GM21390 (cell line): Measurements from ENCODE around the gene PTPRE.
"Not testable (repeated sequence)": the region's sequence is repeated elsewhere in the genome, so short reads cannot be mapped to it uniquely, and the experiment has no call there.

Experiments used
- ATAC-seq: cut with Tn5 transposase; IDR thresholded peaks from one replicate; pipeline ENCODE4 v1.9.1; 2021; ENCODE audit not compliant: unreplicated experiment

The PTPRE gene

DNA sequence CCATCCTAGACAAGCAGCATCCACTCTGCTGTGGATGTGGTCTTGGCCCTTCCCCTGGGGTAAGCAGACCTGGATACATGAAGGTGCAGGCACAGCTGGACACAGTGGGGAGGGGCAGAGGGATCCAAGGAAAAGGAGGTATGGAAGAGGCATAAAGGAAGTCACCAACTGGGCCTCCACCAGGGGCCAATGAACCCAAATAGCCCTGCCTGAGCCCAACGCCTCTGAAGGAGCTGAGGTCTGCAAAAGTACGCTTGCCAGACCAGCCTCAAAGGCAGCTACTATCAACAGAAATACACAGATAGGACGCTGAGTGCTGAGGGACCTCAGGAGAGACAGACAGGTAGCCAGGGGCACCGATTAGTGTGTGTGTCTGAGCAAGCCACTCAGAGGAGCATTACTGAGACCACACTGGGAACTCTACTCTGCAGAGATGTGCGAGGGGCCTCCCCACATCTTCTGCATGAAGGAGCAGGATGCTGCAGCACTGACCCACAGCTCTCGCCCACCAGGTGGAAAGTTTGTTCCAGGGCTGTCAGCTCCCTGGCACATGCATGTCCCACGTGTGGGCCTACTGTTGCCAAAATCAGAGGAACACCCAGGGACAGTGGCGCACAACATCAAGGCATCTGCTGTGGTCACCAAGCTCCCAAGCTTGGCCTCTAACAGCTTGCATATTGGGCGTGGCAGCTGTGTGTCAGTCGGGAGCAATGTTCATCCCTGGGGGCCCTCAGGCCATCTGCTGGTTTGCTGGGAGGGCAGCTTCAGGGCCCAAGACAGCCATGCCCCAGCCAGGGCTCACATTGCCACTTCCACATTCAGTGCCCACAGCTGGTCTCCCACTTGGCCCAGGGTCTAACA, 179.3 kb downstream of the PTPRE start:
- ATAC-seq = no peak

DNA sequence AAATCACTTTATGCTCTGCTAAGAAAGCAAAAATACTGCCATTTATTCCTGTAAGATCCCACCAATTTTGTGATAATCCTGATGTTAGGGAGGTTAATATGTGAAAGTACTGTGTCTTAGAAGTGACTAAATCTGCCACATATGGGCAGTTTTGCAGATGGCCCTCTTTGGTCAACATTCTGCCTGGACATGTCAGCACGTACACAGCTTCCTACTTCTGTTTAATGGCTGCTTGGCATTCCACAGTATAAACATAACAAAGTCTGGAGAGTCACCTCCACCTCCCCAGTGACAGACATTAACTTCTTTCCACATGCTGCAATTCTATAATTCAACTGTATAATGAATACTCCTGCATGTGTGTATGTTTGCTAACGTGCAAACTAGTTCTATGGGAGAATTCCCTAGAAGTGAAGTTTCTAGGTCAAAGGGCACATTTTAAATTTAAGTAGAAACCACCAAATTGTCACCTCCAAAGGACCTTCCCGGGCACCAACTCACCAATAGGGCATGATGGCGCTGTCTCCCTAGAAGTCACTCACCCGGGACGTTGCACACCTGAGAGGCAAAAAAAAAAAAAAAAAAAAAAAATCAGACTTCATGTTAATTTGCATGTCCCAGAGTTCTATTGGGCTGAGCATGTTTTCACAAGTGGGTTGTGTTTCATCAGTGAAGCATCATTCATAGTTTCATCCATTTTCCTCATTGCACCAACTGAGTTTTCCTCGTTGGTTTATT, 180.4 kb downstream of the PTPRE start:
- no peak for ATAC-seq

- ATAC-seq = no peak
Measured at GRCh38 chr10:128087884-128088709, 181.2 kb downstream of the PTPRE start.

DNA sequence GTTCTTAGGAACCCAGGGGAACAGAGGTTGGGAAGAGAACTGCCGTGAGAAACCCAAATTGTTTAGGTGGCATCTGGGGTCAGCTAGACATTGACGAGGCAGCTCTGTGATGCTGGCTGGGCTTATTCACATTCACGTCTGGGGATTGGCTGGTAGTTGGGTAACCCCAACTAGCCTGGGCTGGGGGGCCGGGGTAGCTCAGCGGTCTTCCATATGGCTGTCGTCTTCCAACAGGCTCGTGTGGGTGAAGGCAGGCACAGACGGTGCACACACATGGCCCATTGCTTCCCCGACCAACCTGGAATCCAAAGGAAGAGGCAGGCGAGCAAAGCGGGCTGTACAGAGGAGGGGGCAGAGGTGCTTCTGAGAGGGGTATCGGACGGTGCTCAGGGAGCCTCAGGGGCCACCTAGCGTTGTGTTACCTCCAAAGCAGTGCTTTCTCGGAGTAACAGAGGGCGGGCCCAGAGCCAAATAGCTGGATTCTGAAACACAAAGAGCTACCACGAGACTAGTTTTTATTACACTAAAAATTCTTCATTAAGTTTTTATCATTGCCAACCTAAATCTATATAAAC, 184.8 kb downstream of the PTPRE start:
- no peak for ATAC-seq

GRCh38 chr10:128092454-128092853, 185.6 kb downstream of the PTPRE start:
- ATAC-seq = no peak

GRCh38 chr10:128094596-128094995, 187.7 kb downstream of the PTPRE start:
- not testable (repeated sequence) for ATAC-seq

DNA sequence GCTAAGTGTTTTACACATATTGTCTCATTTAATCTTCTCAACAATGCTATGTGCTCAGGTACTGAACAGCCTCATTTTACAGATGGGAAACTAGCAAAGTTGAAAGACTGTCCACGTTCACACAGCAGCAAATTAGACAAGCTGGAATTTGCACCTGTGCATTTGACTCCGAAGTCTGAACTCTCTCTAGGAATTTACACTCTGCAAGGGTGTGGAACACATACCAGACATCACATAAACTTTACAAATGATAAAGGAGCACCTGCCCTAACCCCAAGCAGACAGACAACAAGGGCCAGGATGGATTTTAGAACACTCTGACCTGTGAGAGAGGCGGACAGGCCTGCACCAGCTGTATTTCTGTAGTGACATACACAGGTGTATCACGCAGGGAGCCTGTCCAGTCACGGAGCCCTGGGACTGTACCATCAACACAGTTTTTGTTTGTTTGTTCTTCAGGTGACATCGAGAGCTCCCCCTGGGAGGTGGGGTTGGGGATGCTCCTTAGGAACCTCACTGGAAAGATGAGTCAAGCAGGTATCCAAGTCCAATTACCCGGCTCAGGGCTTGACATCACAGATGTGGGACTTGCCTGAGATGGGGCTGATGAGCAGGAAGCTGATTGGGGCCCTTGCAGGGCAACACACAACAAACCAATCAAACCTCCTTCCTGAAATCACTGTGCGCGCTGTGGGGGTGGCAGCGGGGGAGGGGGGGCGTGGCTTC, 188.3 kb downstream of the PTPRE start:
- ATAC-seq = no peak

- ATAC-seq = no peak
Measured at GRCh38 chr10:128095753-128096469, 189.0 kb downstream of the PTPRE start.

DNA sequence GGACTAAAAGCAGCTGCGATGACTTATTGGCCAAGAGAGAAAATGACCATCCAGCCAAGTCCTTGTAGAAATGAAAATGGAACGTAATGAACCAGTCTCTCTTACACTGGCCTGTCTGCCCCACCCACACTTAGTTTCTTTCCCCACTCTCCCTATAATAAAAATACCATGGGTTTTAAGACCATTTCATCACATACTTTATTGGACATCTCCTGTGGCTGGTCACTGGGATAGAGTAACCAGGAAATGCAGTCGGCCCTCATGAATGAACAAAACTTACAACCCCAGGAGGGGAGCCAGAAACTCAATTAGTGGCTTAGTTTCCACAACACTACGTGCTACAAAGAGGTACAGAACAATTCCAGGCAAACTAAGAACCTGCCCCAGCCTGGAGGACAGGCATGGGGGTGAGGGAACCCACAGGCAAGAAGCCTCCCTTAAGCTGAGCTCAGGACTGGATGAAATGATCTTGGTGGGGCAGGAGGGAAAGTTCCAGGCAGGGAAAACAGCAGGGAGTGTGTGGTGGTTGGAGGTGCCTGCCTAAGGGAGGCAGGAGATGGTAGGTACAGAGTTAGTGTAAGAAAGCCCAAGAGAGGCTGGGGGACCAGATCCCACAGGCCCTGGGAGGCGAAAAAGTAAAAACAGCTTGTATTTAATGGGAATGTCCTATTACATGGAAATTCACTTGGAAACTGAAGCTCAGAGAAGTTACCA, 189.7 kb downstream of the PTPRE start:
- ATAC-seq = no peak

- ATAC-seq = no peak
Measured at GRCh38 chr10:128097783-128098182, 190.9 kb downstream of the PTPRE start.

DNA sequence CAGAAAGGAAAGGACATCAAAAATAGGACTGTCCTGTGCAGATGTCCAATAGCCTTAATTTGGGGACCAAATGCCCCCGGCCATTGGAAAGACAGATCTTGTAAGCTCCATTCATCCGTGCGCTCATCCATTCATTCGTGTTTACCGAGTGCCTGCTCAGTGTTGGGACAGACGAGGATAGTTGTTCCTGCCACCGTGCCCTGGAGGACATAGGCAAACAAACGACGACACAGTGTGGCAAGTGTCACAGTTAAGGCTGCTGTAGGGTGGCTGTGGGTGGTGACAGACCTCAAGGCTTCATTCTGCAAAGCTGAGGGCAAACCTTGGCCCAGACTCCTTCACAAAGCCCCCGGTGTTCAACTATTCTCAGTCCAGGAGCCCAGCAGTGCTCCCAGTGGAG, 191.7 kb downstream of the PTPRE start:
- no peak for ATAC-seq

DNA sequence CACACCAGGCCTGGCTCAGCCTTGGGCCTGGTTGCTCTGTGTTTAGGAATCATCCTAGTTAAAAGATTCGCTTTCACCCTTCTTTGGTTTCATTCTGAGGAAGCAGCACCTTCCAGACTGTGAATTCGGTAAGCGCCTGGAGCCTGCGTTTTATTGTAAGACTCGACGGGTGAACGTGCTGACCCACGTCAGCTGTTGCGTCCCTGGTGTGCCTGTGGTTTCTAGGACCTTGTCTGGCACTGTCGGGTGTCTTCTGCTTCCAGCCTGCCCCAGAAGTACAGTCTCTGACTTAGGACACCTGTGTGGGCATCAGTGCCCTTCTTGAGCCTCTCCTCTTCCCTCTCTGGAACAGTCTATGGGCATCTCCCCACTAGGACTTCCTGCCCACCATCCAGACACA, 193.0 kb downstream of the PTPRE start:
- ATAC-seq = no peak

DNA sequence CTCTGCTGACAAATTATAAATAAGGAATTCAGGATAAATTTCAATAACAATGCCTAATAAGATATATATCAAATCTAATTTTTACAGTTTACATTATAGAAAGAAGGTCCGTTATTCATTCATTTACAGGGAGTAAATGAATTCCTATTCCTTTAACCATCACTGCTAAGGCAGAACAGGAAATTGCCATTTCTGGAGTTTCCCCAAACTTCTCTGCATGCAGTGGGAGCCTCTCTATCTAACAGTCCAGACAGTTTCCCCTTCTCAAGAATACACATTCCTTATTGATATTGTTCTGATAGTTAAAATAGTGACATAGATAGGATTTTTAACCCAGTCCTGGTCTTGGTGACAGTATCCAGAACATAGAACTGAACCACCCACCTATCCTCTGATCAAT, 195.0 kb downstream of the PTPRE start:
- ATAC-seq = no peak

DNA sequence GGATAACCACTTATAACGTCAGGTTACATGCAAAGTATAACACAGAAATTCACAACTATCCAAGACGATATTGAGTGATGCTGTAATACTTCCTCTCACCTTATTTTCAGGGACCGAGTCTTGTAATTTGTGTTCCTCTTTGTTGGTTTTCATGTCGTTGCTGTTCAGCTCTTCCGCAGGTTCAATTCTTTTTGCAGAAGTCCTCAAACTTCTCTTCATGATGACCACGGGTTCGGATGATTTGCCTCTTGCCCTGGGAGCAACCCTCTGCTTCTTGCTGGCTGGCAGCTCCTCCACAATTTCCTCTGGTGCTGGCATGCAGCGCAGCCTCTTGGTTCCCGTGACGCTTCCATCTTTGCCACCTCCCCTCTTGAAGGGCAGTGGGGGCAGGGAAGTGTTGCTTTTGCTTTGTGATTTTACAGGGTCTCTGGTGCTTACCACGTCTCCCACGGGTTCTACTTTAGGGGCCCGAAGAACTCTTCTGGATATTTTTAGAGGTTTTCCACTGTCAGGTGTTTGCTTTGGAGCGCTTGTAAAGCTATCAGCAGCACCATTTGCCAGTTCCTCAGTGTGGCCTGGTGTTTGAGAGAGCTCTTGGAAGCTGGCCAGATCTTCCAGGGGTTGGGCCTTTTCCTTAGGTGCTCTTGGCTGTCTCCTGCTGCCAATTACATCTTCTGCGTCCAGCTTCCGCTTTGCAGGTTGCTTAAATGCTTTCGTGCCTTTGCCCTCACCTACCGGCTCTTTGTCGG, 195.8 kb downstream of the PTPRE start:
- no peak for ATAC-seq

DNA sequence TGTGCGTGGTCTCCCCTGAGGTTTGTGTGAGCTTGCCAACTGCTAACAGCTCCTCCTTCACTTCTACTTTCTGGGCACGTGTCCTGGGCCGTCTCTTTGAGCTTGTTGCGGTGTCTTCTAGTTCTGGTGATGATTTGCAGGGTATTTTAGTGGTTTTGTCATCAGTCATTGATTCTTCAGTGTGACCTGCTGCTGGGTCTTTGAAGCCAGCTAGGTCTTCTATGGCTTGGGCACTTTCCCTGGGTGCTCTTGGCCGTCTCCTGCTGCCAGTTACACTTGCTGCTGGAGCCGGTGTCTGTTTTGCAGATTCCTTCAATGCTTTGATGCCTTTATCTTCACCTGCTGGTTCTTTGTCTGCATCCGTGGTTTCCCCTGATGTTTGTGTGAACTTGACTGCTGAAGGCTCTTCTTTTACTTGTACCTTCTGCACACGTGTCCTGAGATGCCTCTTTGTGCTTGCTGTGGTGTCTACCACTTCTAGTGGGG, 196.4 kb downstream of the PTPRE start:
- no peak for ATAC-seq

DNA sequence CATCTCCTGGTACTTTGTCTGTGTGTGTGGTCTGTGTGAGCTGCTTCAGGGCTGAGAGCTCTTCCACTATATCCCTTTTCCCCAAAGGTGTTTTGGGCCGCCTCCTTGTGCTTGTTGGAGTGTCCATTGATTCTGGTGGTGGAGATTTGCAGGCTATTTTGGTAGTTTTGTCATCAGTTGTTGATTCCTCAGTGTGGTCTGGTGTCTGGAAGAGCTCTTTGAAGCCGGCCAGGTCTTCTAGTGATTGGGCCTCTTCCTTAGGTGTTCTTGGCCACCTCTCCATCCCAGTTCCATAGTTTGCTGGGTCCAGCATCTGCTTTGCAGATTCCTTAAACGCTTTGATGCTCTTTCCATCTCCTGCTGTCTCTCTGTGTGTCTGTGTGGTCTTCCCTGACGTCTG, 198.5 kb downstream of the PTPRE start:
- no peak for ATAC-seq

- ATAC-seq = no peak
Measured at GRCh38 chr10:128109707-128110106, 202.8 kb downstream of the PTPRE start.

- no peak for ATAC-seq
Measured at GRCh38 chr10:128110339-128110738, 203.4 kb downstream of the PTPRE start.
